OCI-LY7 (cell line): Measurements from ENCODE around the gene GRK5. TPM values are rescaled to one million over a fixed set of nuclear protein-coding genes. Genes with fewer than 3 reads are reported as not detected.

Experiments
- BruUV-seq: library from RNA; stranded (reverse); fragments of 400-500 nt; replicated peaks from 2 replicates; lab custom pipeline; 2021; lab: Mats Ljungman, UMichigan
- CTCF ChIA-PET: fragments of 300-600 bp; sonication (Branson Sonifier 250); formaldehyde crosslinking; loops from one replicate; lab custom pipeline; 2022; ENCODE audit warnings: antibody characterized with exemption; ENCODE audit not compliant: unreplicated experiment; lab: Charles Lee
- POLR2A ChIA-PET: fragments of 300-600 bp; sonication (Branson Sonifier 250); formaldehyde crosslinking; loops from one replicate; lab custom pipeline; 2022; ENCODE audit warnings: antibody characterized with exemption; lab: Charles Lee
- DNase-seq: peaks from one replicate; pipeline ENCODE4 v3.0.0-alpha.2; 2015; ENCODE audit warnings: low spot score
- H2AFZ ChIP-seq: fragments of 200-600 bp; sonication (generic), shearing (Covaris generic); 2 replicates; pipeline ENCODE4 v1.6.1; 2014; ENCODE audit warnings: mild to moderate bottlenecking, antibody characterized with exemption, low read length, moderate library complexity
- H3K27ac ChIP-seq: fragments of 200-600 bp; sonication (generic); 2 replicates; pipeline ENCODE4 v1.5.1; 2014; ENCODE audit warnings: mixed run types, low read depth, mild to moderate bottlenecking, moderate library complexity, low read length, inconsistent platforms; ENCODE audit not compliant: poor library complexity, severe bottlenecking
- H3K36me3 ChIP-seq: fragments of 200-600 bp; sonication (generic); 2 replicates; pipeline ENCODE4 v1.6.1; 2014; ENCODE audit warnings: mild to moderate bottlenecking, antibody characterized with exemption, low read length, moderate library complexity, mixed read lengths; ENCODE audit not compliant: insufficient read depth
- H3K4me1 ChIP-seq: fragments of 200-600 bp; sonication (generic); 2 replicates; pipeline ENCODE4 v1.5.1; 2014; ENCODE audit warnings: mild to moderate bottlenecking, low read length; ENCODE audit not compliant: insufficient read depth, poor library complexity, severe bottlenecking
- H3K4me2 ChIP-seq: fragments of 200-600 bp; sonication (generic); 2 replicates; pipeline ENCODE4 v1.6.1; 2014; ENCODE audit warnings: mild to moderate bottlenecking, low read length
- H3K4me3 ChIP-seq: fragments of 200-600 bp; sonication (generic); 2 replicates; pipeline ENCODE4 v1.5.1; 2014; ENCODE audit warnings: mild to moderate bottlenecking, low read depth, low read length; ENCODE audit not compliant: poor library complexity, severe bottlenecking
- H3K79me2 ChIP-seq: fragments of 200-600 bp; sonication (generic); 2 replicates; pipeline ENCODE4 v1.6.1; 2016; ENCODE audit warnings: low read depth, mild to moderate bottlenecking, low read length, moderate library complexity, mixed read lengths; ENCODE audit not compliant: insufficient read depth
- H3K9me2 ChIP-seq: fragments of 200-600 bp; sonication (generic); 2 replicates; pipeline ENCODE4 v1.6.1; 2016; ENCODE audit warnings: mild to moderate bottlenecking, low read length, mixed read lengths; ENCODE audit not compliant: insufficient read depth
- H3K9me3 ChIP-seq: fragments of 200-600 bp; sonication (generic); 2 replicates; pipeline ENCODE4 v1.6.1; 2014; ENCODE audit warnings: mild to moderate bottlenecking, mixed run types, low read length, mixed read lengths
- H4K20me1 ChIP-seq: fragments of 200-600 bp; sonication (generic); 2 replicates; pipeline ENCODE4 v1.6.1; 2014; ENCODE audit warnings: mild to moderate bottlenecking, antibody characterized with exemption, low read length, moderate library complexity, mixed read lengths; ENCODE audit not compliant: insufficient read depth
- EZH2phosphoT487 ChIP-seq: fragments of 200-600 bp; sonication (generic); IDR thresholded peaks from 2 replicates; pipeline ENCODE4 v1.6.1; 2018; ENCODE audit warnings: low read depth, borderline replicate concordance, mild to moderate bottlenecking, mixed run types, antibody characterized with exemption, low read length, moderate library complexity, mixed read lengths
- intact Hi-C: fragments of 100-400 bp; cut with micrococcal nuclease; formaldehyde crosslinking; loops from one replicate; pipeline ENCODE4 v1.10.0; 2022; ENCODE audit not compliant: unreplicated experiment
- total RNA-seq, 2 experiments: library from RNA; depleted of rRNA in 1 of 2; stranded (reverse); fragments of >200 nt in 1 of 2; shearing (Covaris generic) in 1 of 2; gene quantifications; 2 replicates each; pipeline ENCODE4 v1.2.3, GENCODE V29; 2014 to 2022
- TF ChIP-seq, protein P1 (sequence below): fragments of 200-600 bp; sonication (generic); conservative IDR thresholded peaks from 2 replicates; pipeline ENCODE4 v1.5.1; 2014; ENCODE audit warnings: mild to moderate bottlenecking, antibody characterized with exemption, low read length, moderate library complexity, mixed read lengths

Gene GRK5
- total RNA-seq, 2 experiments from 2014 or later = 4.7 to 10.2 TPM

DNA sequence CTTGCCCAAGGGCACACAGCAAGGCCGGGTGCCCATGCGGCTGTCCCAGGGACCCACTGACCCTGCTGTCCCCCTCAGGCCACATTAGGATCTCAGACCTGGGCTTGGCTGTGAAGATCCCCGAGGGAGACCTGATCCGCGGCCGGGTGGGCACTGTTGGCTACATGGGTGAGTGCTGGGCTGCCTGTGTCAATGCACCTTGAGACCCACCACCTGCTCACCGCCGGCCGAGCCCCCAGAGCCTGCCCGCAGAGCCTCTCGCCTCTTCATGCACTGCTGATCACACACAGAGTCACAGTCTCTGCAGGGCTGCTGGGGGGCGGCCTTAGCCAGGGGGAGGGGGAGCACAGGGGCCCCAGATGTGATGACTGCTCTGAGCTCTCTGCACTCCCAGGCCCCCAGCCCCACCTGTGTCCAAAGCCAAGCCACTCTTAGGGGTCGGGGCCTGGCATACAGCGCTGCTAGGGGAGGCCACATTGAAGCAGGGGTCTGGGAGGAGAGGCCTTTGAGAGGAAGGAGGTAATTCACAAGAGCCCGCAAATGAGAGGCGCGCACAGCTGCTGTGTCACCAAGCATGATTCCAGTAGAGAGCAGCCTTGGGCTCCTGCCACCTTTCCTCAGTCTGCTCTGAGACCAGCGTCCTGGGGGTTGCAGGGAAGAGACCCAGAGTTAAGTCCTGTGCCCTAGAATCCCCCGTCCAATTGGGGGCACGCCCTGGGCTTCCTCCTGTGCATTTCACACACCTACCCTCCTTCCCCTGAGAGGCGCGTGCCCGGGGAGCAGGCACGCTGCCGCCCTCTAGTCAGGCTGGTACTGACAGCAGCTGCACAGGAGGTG, 234.8 kb downstream of the GRK5 start:
- Histone ChIP-seq H3K4me2 (peak overlapping the region; percentile 78), H2AFZ (peak overlapping the region; percentile 56), H3K79me2 (no peaks in the 10 kb centered on the region), H4K20me1 (no peaks in the 10 kb centered on the region), H3K36me3 (no peaks in the 10 kb centered on the region), H3K27ac (peak overlapping the region; percentile 44), H3K4me1 (peaks cover 22% of the 10 kb centered on the region), H3K9me2 (no peaks in the 10 kb centered on the region), H3K4me3 (peak overlapping the region; percentile 38), H3K9me3 (no peaks in the 10 kb centered on the region)
- BruUV-seq = no TSS peak
- DNase-seq = peak; percentile 81
- ChIA-PET CTCF (interaction anchor here (2.4 kb wide), 1 partner anchor 36 kb away, joined by 5 read pairs; no protein-coding TSS in a partner anchor), POLR2A (interaction anchor here (0.7 to 1.0 kb wide), 3 partner anchors 37 to 253 kb away, joined by 3 read pairs; no protein-coding TSS in a partner anchor)
- TF ChIP-seq, protein P1, sequence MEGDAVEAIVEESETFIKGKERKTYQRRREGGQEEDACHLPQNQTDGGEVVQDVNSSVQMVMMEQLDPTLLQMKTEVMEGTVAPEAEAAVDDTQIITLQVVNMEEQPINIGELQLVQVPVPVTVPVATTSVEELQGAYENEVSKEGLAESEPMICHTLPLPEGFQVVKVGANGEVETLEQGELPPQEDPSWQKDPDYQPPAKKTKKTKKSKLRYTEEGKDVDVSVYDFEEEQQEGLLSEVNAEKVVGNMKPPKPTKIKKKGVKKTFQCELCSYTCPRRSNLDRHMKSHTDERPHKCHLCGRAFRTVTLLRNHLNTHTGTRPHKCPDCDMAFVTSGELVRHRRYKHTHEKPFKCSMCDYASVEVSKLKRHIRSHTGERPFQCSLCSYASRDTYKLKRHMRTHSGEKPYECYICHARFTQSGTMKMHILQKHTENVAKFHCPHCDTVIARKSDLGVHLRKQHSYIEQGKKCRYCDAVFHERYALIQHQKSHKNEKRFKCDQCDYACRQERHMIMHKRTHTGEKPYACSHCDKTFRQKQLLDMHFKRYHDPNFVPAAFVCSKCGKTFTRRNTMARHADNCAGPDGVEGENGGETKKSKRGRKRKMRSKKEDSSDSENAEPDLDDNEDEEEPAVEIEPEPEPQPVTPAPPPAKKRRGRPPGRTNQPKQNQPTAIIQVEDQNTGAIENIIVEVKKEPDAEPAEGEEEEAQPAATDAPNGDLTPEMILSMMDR = peak; percentile 71
- TF ChIP-seq EZH2phosphoT487 = no peak
- intact Hi-C loops = loop anchor here (1.0 kb wide), 3 partner anchors 47 to 236 kb away; partner anchors contain the start of gene RGS10

DNA sequence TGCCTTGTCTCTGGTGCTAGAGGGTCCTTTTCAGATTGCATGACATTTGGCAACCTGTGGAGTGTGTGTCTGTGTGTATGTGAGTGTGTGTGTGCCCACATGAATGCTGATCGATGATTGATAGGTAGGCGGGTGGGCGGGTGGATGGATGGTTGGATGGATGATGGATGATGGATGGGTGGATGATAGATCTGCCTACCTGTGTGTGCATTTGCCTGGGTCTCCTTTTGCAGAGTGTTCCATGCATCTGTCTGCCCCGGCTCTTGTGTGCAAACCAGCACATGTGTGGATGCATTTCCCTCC, 235.3 kb downstream of the GRK5 start:
- H3K4me3 ChIP-seq = peak overlapping the region; percentile 38
- peak overlapping the region; percentile 44 for H3K27ac ChIP-seq
- CTCF ChIA-PET = interaction anchor here (0.6 to 2.4 kb wide), 3 partner anchors 37 to 244 kb away, joined by 5 to 9 read pairs (median 6); no protein-coding TSS in a partner anchor
- H3K4me2 ChIP-seq = peak overlapping the region; percentile 78
- H4K20me1 ChIP-seq = no peaks in the 10 kb centered on the region
- POLR2A ChIA-PET = interaction anchor here (0.7 to 1.5 kb wide), 3 partner anchors 36 to 253 kb away, joined by 3 read pairs; no protein-coding TSS in a partner anchor
- TF ChIP-seq, protein P1 = no peak; the same call in 1 of the 2 replicates
- no peak for TF ChIP-seq EZH2phosphoT487
- no peaks in the 10 kb centered on the region for H3K9me2 ChIP-seq
- H3K79me2 ChIP-seq = no peaks in the 10 kb centered on the region
- intact Hi-C loops = loop anchor here (1.0 kb wide), 3 partner anchors 47 to 236 kb away; partner anchors contain the start of gene RGS10
- no peaks in the 10 kb centered on the region for H3K36me3 ChIP-seq
- H2AFZ ChIP-seq = peak overlapping the region; percentile 56; the same call in 1 of the 2 replicates
- peaks cover 22% of the 10 kb centered on the region for H3K4me1 ChIP-seq
- H3K9me3 ChIP-seq = no peaks in the 10 kb centered on the region
- no peak for DNase-seq
- BruUV-seq = no TSS peak
